Occipital lobe (tissue), 2 donors: ENCODE data around the gene TMEM59. TPM values are rescaled to one million over a fixed set of nuclear protein-coding genes. Genes with fewer than 3 reads are reported as not detected.
"Not testable (repeated sequence)": the region's sequence is repeated elsewhere in the genome, so short reads cannot be mapped to it uniquely, and the experiment has no call there.

Experiments
- DNase-seq: peaks from one replicate; lab custom pipeline; 2025; lab: John Stamatoyannopoulos, UW
- total RNA-seq: library from RNA; depleted of rRNA; stranded (reverse); fragments of >200 nt; gene quantifications from one replicate; pipeline ENCODE4 v1.2.3, GENCODE V29; 2014

Gene TMEM59
- total RNA-seq, 1 donor from 2014 or later = 122 TPM

DNA sequence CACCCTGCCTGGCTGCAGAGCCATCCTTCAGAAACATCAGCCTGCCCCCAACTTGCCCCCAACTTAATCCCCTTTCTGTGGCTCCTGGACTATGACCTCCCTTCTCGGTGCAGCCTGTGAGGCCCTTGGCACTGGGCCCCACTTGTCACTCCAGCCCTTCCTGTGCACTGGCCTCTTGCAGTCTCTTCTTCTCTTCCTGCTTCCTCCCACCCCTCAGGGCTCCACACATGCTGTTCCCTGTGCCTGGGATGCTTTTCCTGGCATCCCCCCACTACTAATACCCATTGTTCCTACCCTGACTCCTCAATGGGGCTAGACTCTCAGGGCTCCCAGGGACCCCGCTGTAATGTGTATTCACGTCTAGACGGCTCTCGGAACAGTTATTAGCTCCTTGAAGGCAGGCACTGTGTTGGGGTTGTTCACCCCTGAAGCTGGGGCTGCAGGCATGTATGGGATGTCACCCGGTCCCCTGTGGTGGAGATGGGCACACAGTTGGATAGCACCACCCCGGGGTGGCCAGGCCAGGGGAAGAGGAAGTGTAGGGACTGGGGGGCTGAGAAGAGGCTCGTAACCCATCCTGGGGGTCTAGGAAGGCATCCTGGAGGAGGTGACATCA lies 39.5 kb downstream of the TMEM59 start:
- no peak for DNase-seq

DNA sequence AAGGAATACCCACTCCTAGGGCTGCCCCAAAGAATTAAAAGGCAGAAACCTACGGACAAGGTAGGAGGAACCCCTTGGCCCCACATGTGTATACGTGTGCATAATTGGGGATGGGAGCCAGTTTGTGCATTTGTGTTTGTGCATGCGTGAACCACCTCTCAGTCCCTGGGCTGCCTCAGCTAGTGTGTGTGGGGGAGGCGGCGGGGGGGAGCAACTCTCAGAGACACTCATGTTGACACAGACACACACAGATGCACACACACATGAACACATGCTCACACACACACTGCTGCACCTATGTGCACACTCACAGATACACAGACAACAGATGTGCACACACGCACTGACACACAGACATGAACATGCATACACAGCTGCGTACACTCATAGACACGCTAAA lies 40.1 kb downstream of the TMEM59 start:
- DNase-seq = no peak

DNA sequence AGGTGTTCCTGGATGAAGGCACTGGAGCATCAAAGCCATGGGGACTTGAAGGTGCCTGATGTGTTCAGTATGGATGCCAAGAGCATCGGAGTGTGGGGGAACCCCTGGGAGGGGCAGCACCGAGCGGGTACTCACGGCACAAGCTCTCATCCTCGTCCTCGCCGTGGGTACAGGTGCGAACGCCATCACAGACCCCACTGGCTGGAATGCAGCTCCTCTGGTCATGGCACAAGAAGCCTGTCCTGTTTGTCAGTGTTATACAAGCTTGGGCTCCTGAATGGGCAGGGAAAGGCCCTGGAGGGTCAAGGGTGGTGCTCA lies 41.0 kb downstream of the TMEM59 start:
- DNase-seq = no peak

DNA sequence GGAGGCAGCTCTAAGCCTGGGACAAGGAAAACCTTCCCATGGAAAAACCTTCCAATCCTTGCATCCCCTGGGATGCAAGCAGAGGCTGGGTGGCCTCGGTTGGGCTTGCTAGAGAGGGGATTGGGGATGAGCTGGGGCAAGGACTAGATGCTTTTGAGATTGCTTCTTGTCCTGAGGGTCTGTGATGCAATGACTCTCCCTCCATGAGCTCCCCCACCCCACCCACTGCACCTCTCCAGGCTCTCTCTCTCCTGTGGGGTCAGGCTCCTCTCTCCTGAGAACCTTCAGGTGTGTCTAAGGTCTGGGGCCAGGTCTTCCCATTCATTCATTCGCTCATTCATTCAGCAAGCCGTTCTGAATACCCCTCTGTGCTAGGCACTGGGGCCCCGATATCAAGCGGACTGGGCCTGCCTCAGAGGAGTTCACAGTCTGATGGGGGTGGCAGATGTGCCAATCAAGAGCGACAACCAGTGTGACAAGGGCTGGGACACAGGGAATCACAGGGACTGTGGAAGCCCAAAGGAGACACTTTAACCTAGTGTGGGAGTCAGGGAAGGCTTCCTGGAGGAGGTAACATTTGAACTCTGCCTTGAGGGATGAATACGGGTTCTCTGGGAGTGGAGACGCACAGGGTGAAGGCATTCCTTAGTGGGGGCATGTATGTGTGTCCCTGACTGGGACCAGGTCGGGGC lies 41.5 kb downstream of the TMEM59 start:
- no peak for DNase-seq

DNA sequence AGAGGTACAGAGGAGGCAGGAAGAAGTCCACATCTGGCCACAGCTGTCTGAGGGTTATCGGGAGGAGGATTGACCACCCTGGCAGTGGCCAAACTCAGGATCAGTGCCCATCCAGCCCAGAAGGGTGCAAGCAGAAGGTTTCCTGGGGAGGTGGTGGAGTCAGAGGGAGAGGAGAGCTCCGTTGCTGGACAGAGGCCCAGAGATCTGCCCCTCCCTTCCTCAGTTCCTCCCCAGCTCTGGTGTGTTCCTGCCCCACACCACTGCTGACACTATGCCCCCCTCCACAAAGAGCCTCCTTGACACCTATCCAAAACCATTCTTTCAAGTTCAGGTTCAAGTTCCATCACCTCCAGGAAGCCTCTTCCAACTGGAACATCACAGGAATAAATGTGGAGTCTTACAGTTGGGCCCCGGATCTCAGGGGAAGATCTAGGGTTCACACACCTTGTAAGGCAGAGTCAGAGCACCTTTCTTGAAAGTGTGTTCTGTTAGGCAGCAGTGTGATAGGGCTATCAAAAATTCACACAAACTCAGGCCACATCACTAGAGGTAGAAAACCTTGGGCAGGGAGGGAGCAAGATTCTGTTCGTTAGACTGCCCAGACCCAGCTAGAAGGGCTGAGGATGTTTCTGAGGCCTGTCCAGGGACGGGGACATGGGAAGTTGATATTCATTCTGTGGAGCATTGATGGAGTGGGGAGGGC lies 42.4 kb downstream of the TMEM59 start:
- no peak for DNase-seq

DNA sequence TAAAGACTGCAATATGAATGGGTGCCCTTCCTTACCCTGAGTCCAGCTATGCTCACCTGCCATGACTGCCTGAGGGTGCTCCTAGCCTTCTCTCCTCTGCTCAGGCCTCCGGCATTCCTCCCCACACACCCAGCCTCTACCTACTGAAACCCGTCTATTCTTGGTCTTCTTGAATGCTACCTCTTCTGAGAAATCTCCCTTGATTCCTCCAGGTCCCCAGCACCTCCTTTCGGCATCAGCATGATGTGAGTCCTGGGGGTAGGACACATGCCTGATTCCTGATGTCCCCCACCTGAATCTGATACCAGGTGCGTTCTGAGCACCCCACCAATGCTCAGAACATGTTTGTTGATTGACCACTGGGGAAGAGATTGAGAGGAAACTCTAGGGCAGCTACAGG lies 43.6 kb downstream of the TMEM59 start:
- DNase-seq = no peak

DNA sequence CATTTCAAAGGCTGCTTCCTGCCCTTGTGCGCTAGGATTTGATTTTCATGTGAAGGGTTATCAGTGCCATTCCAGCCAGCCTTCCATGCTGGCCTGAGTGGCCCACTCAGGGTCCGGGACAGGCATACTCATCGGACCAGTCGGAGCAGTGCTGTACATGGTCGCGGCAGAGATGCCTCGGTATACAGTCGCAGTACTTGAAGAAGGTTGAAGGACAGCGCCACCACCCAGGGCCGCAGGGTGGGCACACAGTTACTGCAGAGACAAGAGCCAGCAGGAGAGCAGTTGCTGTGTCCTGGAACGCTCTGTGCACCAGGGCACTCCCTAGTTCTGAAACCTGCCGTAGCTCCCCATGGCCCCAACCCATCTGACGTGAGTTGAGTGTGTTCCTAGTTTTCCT lies 44.1 kb downstream of the TMEM59 start:
- no peak for DNase-seq

DNA sequence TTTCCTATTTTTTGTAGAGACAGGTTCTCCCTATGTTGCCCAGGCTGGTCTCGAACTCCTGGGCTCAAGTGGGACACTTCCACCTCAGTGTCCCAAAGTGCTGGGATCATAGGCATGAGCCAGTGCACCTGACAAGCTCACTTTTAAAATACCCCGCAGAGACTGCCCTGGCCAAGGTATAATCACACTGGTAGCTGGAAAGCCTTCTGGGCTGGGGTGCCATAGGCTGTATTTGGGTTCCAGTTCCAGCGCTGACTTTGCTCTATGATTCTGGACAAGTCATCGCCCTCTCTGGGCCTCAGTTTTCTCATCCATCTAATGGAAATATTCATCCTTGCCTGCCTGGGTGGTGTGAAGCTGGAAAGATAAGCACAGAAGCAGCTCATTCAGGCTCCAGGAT lies 45.4 kb downstream of the TMEM59 start:
- DNase-seq = no peak

DNA sequence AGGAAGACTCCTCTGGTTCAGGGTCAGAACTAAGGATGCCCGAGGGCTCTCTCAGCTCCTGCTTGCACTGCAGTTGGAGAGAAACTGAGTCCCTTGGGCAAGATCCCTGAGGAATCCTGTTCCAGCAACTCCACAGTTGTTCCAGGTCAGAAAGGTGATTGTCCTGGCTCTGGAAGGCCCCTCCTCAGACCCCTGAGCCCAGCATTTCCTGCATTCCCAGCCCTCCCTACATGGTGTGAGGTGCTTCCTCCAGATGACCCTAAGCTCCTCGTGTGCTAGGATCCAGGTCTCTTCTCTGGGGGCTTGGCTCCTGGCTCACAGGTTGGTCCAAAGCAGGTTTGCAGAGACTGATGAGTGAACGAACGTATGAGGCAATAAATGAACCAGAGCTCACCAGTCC lies 46.5 kb downstream of the TMEM59 start:
- no peak for DNase-seq

DNA sequence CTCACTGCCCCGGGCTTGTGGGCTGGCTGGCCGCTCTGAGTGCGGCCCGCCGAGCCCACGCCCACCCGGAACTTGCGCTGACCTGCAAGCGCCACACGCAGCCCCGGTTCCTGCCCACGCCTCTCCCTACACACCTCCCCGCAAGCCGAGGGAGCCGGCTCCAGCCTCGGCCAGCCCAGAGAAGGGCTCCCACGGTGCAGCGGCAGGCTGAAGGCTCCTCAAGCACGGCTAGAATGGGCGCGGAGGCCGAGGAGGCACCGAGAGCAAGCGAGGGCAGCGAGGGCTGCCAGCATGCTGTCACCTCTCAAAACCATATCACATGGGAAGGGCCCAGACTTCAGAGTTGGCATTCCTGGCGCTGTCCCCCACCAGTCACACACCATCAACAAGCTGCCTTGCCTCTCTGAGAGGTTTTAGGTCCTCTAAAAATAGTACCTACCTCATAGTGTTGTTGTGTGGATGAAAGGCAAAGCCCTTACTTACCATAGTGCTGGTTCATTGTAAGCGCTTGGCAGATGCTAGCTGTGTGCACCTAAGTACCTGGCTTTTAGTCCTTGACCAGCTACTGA lies 48.4 kb downstream of the TMEM59 start:
- no peak for DNase-seq

DNA sequence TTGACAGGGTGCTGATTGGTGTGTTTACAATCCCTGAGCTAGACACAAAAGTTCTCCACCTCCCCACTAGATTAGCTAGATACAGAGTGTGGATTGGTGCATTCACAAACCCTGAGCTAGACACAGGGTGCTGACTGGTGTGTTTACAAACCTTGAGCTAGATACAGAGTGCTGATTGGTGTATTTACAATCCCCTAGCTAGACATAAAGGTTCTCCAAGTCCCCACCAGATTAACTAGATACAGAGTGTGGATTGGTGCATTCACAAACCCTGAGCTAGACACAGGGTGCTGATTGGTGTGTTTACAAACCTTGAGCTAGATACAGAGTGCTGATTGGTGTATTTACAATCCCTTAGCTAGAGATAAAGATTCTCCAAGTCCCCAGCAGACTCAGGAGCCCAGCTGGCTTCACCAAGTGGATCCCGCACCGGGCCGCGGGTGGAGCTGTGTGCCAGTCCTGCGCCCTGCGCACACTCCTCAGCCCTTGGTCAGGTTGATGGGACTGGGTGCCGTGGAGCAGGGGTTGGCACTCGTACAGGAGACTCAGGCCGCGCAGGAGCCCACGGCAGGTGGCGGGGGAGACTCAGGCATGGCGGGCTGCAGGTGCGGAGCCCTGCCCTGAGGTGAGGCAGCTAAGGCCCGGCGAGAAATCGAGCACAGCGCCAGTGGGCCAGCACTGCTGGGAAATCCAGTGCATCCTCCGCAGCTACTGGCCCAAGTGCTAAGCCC lies 49.1 kb downstream of the TMEM59 start:
- DNase-seq = not testable (repeated sequence)

DNA sequence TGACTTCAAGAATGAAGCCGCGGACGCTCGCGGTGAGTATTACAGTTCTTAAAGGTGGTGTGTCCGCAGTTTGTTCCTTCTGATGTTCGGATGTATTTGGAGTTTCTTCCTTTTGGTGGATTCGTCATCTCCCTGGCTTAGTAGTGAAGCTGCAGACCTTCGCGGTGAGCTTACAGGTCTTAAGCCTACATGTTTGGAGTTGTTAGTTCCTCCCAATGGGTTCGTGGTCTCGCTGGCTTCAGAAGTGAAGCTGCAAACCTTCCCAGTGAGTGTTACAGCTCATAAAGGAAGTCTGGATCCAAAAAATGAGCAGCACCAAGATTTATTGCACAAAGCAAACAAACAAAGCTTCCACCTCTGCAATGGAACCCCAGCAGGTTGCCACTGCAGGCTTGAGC lies 49.8 kb downstream of the TMEM59 start:
- no peak for DNase-seq

DNA sequence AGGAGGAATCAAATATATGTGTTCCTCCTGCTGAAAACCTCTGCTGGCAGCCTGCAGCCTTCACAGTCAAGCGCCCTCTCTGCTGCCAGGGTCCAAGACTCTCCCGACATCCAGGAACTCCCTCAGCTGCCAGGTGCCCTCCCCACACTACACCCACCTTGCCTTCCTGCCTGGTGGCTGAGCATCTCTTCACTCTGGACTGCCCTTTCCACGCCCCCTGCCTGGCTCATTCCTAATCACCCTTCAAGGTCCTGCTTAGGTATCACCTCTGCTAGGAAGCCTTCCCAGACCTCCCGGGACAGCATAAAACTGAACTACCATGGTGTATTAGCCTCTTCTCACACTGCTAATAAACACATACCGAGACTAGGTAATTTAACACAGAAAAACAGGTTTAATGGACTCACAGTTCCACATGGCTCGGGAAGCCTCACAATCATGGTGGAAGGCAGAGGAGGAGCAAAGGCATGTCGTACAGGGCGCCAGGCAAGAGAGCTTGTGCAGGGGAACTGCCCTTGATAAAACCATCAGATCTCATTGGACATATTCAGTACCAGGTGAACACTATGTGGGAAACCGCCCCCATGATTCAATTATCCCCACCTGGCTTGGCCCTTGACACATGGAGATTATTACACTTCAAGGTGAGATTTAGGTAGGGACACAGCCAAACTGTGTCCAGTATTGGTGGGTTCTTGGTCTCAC lies 50.3 kb downstream of the TMEM59 start:
- DNase-seq = no peak

DNA sequence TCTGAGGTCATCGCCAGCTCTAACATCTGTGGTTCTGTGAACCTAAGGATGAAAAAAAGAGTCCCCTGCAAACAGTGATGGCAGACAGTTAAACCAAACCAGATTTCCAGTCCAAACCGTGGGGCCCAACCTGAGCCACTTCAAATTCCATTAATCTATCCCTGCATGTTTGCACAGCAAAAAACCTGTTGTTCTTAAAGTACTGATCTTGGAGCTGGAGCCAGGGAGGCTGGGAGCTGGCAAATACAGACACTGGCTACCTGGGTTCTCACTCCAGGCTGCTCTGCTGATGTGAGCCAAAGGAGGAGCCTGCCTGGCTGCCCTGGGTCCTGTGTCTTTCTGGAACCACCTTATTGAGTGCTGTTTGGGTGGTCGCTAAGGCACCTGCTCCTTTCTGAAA lies 51.4 kb downstream of the TMEM59 start:
- no peak for DNase-seq

DNA sequence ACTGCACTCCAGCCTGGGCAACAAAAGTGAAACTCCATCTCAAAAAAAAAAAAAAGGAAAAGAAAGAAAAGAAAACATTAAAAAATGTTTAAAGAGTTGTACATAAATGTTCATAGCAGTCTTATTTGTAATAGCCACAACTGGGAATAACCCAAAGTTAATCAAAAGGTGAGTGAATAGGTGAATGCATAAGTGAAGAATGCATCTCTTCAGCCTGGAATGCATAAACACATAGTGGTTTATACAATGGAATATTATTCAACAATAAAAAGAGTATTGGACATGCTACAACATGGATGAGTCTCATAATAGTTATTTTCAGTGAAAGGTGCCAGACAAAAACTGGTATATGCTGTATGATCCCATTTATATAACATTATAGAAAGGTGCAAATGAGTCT lies 53.1 kb downstream of the TMEM59 start:
- DNase-seq = no peak

DNA sequence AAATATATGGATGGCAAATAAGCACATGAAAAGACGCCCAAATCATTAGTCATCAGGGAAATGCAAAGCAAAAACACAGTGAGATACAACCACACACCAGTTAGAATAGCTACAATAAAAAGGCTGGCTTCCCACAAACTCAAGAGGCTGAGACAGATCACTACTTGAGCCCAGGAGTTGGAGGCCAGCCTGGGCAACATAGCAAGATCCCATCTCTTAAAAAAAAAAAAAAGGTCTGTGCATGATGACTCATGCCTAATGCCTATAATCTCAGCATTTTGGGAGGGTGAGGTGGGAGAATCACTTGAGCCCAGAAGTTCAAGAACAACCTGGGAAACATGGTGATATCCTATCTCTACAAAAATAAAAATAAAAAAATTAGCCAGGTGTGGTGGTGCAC lies 54.8 kb downstream of the TMEM59 start:
- no peak for DNase-seq

DNA sequence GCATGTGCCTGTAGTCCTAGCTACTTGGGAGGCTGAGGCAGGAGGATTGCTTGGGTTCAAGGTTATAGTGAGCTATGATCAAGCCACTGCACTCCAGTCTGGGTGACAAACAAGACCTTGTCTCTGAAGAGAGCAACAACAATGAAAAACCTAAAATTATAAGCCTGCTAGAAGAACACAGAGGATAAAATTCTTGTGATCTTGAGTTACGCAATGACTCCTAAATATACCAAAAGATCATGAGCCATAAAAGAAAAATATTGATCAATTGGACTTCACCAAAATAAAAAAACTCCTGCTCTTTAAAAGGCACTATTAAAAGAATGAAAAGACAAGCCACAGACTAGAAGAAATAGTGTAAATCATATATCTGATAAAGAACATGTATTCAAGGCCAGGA lies 57.3 kb downstream of the TMEM59 start:
- no peak for DNase-seq

DNA sequence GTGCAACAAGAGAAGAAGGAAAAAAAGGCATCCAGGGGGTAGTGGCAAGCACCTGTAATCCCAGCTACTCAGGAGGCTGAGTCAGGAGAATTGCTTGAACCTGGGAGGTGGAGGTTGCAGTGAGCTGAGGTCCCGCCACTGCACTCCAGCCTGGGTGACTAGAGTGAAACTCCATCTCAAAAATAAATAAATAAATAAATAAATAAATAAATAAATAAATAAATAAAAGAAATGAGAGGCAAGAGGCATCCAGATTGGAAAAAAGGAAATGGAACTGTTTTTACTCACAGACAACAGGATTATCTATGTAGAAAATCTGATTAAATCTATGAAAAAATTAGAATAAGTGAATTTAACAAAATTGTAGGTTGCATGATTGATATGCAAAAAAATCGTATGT lies 58.5 kb downstream of the TMEM59 start:
- DNase-seq = not testable (repeated sequence)

DNA sequence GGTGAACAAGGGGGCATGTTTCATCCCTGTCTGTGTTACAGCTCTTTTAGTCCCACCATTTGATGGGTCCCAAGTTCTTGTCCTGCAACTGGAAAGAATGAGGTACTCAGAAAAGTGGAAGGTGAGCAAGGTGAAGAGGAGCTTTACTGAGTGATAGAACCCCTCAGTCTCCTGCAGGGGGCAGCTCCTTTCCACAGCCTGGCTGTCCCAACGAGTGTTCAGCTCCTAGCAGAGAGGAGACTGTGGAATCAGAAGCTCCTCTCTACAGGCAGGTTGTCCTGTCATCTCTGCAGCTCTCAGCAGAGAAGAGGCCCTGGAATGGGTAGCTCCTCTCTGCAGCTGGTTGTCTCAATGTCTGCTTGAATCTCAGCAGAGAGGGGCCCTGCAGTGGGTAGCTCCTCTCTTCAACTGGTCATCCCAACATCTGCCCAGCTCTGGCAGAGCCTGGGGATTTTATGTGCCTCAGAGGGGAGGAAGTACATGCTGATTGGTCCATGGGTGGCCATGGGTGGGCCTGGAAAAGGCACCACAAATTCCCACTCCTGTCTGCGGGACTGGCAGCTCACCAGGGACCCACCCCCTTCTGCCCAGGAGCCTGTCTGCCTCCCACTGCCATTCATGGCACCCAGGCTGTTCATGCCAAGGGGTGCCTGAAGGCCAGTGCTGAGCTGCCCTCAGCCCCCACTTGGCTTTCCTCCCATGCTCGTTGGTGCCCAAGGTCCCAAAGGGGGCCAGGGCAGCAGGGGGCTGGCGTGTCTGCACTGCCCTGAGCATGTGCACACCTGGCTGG lies 60.7 kb downstream of the TMEM59 start:
- no peak for DNase-seq

DNA sequence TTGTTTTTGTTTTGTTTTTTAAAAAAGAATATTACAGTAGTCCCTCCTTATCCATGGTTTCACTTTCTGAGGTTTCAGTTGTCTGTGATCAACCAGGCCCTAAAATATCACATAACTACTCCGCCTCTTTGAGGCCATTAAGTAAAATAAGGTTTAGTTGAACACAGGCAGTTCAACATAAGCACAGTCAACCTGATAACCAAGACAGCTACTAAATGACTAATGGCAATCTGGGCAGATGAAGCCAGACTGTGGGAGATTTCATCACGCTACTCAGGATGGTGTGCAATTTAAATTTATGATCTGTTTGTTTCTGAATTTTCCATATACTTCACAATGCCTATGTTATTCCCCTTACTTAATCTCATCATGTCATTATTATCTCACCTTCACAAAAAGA lies 65.1 kb downstream of the TMEM59 start:
- no peak for DNase-seq

DNA sequence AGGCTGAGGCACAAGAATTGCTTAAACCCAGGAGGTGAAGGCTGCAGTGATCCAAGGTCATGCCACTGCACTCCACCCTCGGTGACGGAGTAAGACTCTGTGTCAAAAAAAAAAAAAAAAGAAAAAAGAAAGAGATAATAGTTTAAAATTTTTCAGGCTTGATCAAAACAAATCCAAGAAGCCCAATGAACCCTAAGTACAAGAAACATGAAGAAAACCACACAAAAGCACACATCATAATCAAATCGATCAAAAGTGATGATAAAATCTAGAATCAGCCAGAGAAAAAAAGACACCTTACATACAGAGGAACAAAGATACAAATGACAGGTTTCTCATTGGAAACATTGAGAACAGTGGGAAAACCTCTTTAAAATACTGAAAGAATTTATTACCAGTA lies 66.5 kb downstream of the TMEM59 start:
- no peak for DNase-seq
